ENCODE measurements around the gene FNBP1L.
"Not testable (repeated sequence)": the region's sequence is repeated elsewhere in the genome, so short reads cannot be mapped to it uniquely, and the experiment has no call there.

FNBP1L gene

DNA sequence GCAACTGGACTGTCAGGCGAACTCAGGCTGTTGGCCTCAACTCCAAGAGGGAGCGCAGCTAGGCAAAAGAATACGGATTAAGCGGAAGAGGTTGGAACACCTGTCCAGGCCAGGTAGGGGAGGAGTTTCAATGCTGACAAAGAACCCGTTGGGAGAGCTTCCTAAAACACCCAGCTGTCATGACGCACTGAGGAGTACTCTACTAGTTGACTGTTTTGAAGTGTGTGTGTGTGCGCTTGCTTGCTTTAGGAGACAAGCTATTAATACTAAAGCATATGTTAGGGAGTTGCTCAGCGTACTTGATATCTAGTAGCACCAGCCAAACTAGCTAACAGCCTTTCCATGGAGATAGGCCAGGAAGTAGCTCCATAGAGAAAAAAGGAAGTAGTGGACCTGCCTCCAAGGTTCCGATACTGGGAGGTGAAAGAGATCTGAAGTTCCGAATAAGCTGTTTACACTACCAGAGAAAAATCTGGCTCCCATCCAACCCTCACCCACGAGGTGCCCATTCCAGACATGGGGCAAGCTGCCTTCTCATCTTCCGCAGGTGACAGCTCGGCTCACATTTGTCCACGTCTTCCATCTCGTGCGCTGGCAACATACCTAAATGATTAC lies 974 bp upstream of the FNBP1L start:
- no peak for DNase-seq

DNA sequence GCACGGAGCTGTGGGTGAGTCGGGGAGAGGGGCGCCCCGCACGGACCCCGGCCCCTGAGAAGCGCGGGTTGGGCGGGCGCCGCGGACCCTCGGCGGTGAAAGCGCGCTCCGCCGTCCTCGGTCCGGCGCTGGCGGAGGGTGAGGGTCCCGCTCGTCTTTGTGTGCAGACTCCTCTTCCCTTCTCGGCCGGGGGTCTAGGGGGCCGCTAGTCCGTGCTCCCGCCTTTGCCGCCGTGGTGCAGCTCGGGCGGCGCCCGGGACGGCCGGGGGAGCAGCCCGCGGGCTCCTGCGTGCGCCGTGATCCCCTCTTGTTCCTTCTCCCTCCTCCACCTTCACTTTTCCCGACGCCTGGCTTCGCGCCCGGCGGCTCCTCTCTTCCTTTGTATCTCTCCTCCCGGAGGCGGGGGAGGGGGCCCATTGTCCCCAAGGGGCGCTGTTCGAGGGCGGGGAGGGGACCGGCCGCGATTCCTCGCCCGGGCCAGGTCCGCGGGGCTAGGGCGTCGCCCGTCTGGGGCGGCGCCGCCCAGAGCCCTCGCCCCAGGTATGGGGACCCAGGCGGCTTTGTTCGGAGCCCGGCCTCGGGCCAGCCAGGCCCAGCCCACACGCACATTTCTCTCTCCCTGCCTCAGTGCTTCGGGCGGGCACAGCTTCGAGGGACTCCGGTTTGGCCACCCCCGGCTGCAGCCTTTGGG lies 519 bp downstream of the FNBP1L start:
- peak; percentile 68 for DNase-seq

DNA sequence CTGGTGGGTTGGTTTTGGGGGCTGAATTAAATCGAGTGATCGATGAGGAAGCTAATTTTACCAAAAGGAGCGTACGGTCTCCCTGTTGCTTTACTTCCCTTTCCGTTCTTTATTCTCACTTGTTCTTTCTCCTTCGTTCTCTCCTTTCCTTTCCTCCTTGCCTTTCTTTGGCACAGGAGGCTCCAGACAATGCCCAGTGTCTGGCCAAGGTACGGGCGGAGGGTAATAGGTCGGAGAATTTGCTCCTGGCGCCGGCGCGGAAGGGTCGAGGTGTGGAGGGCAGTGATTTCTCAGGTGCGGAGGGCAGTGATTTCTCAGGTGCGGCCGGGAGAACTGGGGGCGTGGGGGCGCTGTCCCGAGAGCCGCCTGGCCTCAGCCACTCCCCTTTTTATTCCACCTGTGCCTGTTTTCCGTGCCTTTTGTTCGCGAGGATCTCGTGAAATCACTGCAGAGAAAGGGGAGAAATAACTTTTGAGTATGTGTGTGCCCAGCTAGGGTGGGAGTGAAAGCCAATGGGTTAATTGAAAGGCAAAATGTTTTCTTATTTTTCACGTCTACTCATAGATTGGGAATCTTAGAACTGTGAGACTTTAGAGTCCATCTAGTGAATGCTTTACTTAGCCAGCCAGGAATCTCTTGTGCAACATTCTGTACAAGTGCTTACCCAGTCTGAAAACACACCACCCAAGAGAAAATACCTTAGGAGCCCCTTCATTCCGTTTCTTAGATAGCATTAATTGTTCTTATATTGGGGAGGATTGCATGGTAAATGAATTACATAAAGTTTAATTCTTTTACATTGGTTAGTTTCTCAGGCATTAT lies 1.3 kb downstream of the FNBP1L start:
- DNase-seq, result no peak

DNA sequence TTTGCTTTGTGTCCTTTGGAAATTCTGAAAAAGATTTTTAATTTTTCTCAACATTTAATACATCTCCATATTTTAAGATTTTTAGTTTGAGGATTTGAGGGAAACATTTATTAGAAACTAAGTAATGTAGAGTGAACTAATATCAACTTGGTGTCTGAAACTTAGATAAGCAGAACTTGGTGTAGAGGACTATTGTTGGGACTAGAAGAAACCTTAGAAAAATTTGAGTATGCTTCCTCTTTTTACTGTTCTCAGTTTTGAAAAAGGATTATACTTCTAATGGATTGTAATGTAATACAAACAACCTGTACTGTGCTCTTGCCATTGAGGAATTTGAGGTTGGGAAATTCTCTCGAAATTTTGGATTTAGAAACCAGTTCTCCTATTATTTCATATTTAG lies 2.4 kb downstream of the FNBP1L start:
- DNase-seq, result no peak

DNA sequence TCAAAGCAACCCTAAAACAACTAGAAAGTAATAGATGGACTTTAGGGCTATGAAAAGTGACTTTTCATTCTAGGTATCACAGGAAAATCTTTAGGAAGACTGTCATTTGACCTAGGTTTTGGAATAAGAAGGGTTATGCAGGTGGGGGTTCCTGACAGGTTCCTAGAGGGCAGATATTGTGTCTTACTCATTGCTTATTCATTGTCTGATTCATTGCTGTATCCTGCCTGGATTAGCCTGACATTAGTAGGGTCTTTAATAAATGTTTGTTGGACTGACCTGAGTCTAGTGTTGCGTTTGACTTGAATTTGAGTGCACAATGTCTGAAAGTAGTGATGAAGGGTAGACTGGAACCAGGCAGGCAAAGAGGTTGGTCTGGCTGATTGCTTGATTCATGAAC lies 6.0 kb downstream of the FNBP1L start:
- DNase-seq, result no peak

DNA sequence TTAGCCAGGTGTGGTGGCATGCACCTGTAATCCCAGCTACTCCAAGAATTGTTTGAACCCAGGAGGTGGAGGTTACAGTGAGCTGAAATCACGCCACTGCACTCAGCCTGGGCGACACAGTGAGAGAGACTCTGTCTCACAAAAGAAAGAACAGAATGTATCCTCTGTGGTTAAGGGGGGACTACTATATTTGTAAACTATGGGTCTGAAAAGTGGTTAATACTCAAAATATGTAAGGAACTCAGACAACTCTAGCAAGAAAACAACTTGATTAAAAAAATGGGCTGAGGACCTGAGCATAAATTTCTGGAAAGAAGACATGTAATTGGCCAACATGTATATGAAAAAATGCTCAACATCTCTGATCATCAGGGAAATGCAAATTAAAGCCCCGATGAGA lies 11.2 kb downstream of the FNBP1L start:
- DNase-seq, result no peak

DNA sequence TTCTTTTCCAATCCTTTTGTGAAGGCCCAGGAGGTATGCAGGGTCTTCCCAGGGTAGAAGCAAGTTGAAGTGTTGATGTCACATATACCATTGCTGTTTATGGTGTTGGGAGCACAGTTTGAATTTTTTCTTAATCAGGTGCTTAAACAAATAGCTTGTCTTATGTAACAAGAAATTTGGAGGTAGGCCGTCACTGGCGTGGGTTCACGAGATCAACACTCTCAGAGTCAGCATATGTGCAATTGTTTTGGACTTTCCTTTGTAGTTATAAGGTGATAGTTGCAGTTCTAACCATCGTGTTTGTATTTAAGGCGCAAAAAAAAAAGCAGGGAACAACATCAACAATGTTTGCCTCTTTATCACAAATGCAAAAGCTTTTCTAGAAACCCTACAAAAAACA lies 13.3 kb downstream of the FNBP1L start:
- no peak for DNase-seq

DNA sequence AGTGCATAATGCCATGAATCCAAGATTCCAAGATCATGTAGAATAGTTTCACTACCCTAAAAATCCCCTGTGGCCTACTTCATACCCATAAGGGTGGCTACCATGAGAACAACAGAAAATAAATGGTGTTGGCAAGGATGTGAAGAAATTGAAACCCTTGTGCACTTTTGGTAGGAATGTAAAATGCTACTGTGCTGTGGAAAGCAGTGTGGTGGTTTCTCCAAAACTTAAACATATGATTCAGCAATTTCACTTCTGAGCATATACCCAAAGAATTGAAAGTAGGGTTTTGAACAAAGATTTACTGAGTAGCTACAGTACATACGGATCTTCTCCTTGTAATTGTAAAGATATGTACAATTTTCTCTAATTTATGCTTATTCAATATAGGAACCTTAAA lies 16.0 kb downstream of the FNBP1L start:
- no peak for DNase-seq

DNA sequence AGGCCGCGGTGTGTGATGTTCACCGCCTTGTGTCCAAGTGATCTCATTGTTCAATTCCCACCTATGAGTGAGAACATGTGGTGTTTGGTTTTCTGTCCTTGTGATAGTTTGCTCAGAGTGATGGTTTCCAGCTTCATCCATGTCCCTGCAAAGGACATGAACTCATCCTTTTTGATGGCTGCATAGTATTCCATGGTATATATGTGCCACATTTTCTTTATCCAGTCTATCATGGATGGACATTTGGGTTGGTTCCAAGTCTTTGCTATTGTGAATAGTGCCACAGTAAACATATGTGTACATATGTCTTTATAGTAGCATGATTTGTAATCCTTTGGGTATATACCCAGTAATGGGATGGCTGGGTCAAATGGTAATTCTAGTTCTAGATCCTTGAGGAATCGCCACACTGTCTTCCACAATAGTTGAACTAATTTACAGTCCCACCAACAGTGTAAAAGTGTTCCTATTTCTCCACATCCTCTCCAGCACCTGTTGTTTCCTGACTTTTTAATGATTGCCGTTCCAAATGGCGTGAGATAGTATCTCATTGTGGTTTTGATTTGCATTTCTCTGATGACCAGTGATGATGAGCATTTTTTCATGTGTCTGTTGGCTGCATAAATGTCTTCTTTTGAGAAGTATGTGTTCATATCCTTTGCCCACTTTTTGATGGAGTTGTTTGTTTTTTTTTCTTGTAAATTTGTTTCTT lies 17.6 kb downstream of the FNBP1L start:
- DNase-seq, result not testable (repeated sequence)

DNA sequence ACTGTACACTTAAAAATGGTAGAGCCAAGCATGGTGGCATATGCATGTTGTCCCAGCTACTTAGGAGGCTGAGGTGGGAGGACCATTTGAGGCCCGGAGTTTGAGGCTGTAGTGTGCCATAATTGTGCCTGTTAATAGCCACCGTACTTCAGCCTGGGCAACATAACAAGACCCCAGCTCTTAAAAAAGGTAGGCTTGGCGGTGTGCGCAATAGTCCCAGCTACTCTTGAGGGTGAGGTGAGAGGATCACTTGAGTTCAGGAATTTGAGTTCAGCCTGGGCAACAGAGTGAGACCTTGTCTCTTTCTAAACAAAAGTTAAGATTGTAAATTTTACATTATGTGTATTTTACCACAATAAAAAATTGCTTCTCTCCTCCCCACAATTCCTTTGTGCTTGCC lies 19.7 kb downstream of the FNBP1L start:
- no peak for DNase-seq

DNA sequence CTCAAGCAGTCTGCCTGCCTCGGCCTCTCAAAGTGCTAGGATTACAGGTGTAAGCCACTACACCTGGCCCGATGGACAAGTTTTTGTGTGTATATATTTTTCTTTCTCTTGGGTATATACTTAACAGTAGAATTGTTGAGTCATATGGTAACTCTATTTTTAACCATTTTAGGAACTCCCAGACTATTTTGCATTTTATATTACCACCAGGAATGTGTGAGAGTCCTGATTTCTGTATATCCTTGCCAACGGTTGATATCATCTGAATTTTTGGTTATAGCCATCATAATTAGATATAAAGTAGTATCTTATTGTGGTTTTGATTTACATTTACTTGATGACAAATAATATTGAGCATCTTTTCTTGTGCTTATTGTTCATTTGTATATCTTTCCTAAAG lies 20.7 kb downstream of the FNBP1L start:
- DNase-seq, result no peak

DNA sequence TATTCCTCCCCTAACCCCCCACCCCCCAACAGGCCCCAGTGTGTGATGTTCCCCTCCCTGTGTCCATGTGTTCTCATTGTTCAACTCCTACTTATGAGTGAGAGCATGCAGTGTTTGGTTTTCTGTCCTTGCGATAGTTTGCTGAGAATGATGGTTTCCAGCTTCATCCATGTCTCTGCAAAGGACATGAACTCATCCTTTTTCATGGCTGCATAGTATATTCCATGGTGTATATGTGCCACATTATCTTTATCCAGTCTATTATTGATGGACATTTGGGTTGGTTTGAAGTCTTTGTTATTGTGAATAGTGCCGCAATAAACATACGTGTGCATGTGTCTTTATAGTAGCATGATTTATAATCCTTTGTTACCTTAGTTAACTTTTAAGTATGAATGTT lies 21.3 kb downstream of the FNBP1L start:
- not testable (repeated sequence) for DNase-seq

DNA sequence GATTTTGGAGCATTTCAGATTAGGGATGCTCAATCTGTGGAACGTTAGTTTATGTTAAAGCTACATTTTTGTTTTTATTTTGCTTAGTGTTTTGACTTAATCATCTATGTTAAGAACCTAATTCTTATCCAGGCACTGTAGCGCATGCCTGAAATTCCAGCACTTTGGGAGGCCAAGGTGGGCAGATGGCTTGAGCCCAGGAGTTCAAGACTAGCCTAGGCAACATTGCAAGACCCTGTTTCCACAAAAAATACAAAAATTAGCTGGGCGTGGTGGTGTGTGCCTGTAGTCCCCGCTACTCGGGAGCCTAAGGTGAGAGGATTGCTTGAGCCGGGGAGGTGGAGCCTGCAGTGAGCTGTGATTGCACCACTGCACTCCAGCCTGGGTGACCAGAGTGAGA lies 23.4 kb downstream of the FNBP1L start:
- DNase-seq, result no peak

DNA sequence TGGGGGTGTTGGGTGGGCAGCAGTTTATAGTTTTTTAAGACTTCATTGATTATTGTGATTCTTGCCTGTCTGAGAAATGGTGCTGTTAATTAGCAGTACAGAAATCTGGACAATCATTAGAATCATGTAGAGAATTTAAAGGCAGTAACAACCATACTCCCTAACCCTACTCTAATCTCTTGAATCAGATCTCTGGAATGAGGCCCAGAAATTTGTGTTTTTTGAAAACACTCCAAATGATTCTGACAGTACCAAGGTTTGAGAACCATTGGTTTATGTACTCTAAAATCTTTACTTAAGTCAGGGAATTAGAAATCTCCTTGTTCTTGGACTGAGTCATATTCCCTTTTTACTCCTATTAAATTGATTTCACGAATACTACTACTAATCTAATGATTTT lies 24.0 kb downstream of the FNBP1L start:
- no peak for DNase-seq

DNA sequence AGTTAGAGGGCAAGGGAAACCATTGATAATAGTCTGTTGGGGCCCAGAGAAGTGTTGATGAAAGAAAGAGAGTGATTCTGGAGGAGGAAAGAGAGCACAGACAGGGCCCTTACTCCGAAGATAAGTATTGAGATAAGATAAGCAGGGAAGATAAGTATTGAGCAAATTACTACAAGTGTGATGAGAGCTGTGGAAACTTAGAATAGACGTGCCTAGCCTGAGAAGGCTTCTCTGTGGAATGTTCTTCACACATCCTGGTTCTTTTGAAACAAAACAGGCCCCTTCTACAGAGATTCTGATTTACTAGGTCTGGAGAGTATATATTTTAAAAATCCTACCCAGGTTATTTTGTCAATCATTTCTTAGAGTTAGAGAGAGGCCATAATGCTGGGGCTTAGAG lies 26.4 kb downstream of the FNBP1L start:
- DNase-seq, result no peak

DNA sequence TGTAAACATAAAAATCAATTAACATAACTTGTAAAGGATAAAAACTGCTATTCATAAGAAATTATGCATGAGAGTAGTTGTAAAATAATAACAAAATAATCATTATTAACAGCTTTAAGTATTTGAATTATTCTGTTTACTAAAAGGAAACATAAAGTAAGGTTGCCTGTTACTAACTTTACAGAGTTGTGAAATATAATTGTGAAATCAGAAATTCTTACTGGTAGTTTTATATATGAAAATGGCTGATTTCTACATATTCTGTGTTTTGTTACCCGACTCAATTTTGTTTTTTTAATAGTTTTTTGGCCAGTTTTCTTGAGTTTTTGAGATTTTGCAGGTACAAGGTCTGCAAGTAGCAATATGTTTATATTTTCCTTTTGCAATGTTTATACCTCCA lies 27.8 kb downstream of the FNBP1L start:
- no peak for DNase-seq

DNA sequence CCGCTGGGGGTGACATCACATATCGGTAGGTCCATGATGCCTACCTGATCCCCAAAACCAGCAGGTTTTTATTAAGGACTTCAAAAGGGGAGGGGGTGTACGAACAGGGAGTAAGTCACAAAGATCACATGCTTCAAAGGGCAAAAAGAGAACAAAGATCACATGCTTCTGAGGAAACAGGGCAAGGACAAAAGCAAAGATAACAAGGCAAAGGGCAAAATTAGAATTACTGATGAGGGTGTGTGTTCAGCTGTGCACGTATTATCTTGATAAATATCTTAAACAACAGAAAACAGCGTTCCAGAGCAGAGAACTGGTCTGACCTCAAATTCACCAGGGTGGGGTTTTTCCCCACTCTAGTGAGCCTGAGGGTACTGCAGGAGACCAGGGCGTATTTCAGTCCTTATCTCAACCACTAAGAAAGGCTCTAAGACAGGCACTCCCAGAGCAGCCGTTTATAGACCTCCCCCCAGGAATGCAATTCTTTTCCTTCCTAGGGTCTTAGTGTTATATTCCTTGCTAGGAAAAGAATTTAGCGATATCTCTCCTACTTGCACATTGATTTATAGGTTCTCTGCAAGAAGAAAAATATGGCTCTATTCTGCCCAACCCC lies 31.3 kb downstream of the FNBP1L start:
- DNase-seq, result not testable (repeated sequence)

DNA sequence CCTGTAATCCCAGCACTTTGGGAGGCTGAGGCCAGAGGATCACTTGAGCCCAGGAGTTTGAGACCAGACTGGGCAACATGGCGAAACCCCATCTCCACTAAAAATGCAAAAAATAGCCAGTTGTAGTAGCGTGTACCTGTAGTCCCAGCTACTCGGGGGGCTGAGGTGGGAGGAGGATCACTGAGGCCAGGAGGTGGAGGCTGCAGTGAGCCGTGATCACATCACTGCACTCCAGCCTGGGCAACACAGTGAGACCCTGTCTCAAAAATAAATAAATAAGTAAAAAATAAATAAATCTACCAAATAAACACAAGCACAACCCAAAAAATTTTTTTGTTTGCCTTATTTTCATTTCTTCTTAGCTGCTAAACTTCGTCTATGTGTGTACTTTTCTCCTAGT lies 34.0 kb downstream of the FNBP1L start:
- not testable (repeated sequence) for DNase-seq

DNA sequence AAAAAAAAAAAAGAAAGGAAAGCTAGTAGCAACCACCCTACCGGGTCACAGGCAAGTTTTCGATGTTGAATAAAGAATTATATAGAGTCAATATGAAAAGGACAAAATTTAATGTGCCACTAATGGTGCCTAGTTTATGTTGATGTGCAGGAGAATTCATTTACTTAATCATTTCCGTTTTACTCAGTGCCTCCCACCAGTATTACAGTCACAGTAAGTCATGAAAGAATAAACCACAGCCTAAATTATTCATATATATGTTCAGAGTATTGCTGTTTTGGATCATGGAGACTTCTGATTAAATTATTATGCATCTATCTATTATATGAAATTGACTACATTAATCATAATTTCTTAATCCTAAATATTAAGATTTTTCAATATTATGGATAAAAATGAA lies 35.3 kb downstream of the FNBP1L start:
- no peak for DNase-seq

DNA sequence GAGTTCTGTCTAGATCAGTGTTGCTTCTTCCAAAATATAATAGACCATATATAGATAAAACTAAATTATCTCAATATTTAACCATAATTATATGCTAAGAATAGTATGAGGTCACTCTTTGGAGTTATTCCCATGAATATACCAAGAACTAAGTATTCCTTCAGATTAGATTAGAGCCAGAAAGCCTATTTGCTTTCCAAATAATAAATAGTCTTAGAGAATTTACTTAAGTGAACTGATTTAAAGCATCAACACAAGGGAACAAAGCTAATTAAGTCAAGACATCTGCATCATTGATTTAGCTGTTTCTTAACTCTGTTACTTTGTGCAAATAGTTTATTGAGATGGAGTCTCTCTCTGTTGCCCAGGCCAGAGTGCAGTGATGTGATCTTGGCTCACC lies 35.7 kb downstream of the FNBP1L start:
- no peak for DNase-seq

DNA sequence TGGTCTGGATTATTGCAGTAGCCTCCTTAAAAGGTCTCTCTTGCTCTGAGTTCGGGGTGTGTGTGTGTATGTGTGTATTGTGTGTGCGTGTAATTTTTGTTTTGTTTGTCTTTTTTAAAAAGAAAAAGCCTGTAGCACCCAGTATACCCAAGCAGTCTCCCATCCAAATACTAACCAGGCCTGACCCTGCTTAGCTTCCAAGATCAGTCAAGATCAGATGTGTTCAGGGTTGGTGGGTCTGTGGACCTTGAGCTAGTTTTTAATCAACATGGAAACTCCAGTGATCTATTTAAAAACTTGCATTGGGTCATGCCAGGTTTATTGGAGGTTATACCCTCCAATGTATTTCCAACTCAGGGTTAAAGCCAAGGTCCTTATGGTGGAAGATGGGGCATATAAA lies 40.3 kb downstream of the FNBP1L start:
- no peak for DNase-seq

DNA sequence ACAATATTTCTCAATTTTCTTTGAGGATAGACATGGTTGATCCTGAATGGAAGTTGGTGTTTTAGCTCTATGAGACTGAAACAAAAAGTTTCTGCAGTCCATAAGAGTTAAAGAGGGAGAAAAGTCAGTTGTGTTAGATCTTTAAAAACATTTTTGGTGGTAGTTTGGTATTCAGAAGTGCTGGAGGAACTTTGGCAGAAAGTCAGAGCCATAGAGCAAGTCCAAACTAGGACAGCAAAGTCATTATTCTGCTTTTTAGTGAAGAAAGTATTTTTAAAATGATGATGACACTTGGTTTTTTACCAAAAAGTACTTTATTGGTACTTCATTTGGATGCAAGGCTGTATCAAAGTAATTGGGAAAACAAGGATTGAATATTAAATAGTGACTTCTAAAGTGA lies 41.8 kb downstream of the FNBP1L start:
- no peak for DNase-seq

DNA sequence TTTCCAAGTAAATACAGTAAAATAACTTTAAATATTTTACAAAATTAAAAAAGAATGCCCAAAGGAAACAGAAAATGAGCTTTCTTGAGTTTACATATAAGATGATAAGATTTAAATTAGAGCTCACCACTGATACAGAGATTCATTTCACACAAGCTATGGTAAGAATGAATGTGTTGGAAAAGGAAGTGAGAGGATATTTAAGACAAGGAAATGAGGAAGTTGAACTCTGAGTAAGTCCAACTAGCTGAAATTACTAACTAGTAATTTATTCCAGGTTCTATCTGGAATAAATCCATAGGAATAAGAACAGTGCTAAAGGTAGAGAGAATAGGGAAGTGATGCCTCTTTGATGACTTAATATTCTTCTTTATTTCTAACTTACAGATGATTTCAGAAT lies 42.4 kb downstream of the FNBP1L start:
- DNase-seq, result no peak
